IPS-20b (cell line): ENCODE results near the gene NR1I3.

Source experiments
- H3K27ac ChIP-seq: one replicate; pipeline ENCODE4 v1.5.1; 2013; ENCODE audit warnings: low read length
- H3K27me3 ChIP-seq: 2 replicates; pipeline ENCODE4 v1.6.1; 2013; ENCODE audit warnings: mild to moderate bottlenecking, low read length, inconsistent platforms; ENCODE audit not compliant: insufficient read depth
- H3K36me3 ChIP-seq: 2 replicates; pipeline ENCODE4 v1.6.1; 2013; ENCODE audit warnings: low read depth, mild to moderate bottlenecking, inconsistent platforms, low read length, moderate library complexity; ENCODE audit not compliant: insufficient read depth
- H3K4me1 ChIP-seq: 2 replicates; pipeline ENCODE4 v1.6.1; 2013; ENCODE audit warnings: mild to moderate bottlenecking, control low read depth, inconsistent platforms, low read length, moderate library complexity; ENCODE audit not compliant: insufficient read depth
- H3K4me3 ChIP-seq: 2 replicates; pipeline ENCODE4 v1.5.1; 2013; ENCODE audit warnings: mild to moderate bottlenecking, low read length, inconsistent platforms
- H3K9ac ChIP-seq: 2 replicates; pipeline ENCODE4 v1.6.1; 2013; ENCODE audit warnings: low read depth, mild to moderate bottlenecking, inconsistent platforms, low read length, moderate library complexity
- H3K9me3 ChIP-seq: 2 replicates; pipeline ENCODE4 v1.6.1; 2013; ENCODE audit warnings: mild to moderate bottlenecking, low read depth, low read length, inconsistent platforms; ENCODE audit not compliant: insufficient read depth

NR1I3 gene

DNA sequence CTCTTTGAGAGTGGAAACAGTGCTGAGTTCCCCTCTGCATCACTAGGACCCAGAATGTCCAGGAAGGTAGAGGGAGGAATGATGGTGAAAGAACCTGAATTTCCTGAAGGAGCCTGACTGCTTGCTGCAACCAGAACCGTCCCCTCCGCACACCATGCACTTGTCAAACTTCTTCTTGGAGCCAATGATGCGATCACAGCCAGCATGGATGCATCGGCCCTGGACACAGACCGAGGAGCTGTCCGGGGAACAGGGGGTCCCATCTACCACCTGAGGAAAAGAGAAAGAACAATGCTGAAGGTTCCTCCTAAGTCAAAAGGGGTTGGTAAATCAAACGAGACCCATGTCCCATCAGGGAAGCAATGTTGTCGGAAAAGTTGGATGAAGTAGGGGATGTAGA is 46.0 kb downstream of the NR1I3 start:
- no peak overlapping the region for H3K9ac ChIP-seq
- no peak overlapping the region for H3K27ac ChIP-seq
- no peaks in the 10 kb centered on the region for H3K27me3 ChIP-seq
- no peak overlapping the region for H3K4me3 ChIP-seq
- peaks cover 6% of the 10 kb centered on the region for H3K4me1 ChIP-seq
- no peaks in the 10 kb centered on the region; the same call in 1 of the 2 replicates for H3K36me3 ChIP-seq
- H3K9me3 ChIP-seq = no peaks in the 10 kb centered on the region

DNA sequence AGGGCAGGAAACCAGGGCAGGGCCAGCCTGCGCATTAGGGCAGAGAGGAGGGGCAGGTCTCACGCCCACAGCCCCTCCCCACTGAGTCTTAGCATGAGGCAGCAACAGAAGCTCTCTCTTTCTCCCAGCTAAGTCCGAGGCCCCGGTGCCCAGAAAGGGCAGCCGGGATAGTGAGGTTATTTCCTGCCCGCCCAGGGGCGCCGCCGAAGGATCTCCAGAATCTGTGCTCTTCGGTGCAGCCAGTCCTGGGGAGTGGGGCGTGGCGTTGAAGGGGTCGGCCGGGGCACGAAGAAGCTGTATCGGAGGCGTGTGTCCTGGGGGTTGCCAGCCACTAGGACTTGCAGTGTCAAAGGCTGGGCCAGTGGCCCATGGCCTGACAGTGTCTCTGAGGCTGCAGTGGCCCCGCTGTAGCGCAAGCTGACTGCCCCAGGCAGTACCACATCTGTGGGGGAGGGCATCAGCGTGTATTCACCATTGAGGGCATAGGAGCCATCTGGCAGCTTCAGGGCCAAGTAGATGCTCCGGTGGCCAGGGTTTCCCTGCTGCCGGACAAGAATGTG is 47.0 kb downstream of the NR1I3 start:
- Histone ChIP-seq H3K36me3 (no peaks in the 10 kb centered on the region; the same call in 1 of the 2 replicates), H3K4me1 (no peaks in the 10 kb centered on the region), H3K9ac (no peak overlapping the region), H3K9me3 (no peaks in the 10 kb centered on the region), H3K27me3 (no peaks in the 10 kb centered on the region), H3K4me3 (no peak overlapping the region), H3K27ac (no peak overlapping the region)

DNA sequence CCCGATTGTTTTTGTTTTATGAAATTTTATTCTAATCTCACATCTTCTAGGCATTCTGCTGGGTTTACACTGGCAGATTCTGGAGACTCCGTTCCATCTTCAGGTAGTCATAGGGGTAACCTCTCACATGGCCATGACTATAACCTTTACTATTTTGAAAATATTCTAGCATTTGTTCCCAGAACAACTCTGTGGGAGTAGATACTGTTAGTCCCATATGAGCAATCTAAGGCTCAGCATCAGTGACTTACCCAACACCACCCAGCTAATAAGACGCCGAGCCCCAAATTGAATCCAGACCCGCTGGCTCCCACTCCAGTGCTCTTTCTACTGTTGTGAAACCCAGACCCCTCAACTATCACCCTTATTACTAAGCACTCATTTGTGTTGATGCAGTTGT is 49.0 kb downstream of the NR1I3 start:
- H3K9me3 ChIP-seq = no peaks in the 10 kb centered on the region
- no peaks in the 10 kb centered on the region for H3K4me1 ChIP-seq
- H3K27me3 ChIP-seq = no peaks in the 10 kb centered on the region
- no peak overlapping the region for H3K27ac ChIP-seq
- H3K36me3 ChIP-seq = no peaks in the 10 kb centered on the region; the same call in 1 of the 2 replicates
- no peak overlapping the region for H3K4me3 ChIP-seq
- H3K9ac ChIP-seq = no peak overlapping the region

DNA sequence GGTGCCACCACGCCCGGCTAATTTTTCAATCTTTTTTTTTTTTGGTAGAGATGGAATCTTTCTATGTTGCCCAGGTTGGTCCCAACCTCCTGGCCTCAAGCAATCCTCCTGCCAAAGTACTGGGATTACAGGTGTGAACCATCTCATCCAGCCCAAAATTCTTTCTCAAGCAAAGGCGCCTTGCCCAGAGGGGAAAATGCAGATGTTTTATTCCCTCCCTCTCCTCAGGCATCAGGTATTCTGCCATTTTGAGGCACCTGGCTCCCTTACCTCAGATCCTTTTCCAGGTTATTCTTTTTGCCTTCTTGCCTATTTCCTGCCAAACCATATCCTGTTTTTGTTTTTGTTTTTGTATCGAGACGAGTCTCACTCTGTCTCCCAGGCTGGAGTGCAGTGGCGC is 49.6 kb downstream of the NR1I3 start:
- Histone ChIP-seq H3K27me3 (no peaks in the 10 kb centered on the region), H3K4me1 (no peaks in the 10 kb centered on the region), H3K9me3 (no peaks in the 10 kb centered on the region), H3K9ac (no peak overlapping the region), H3K27ac (no peak overlapping the region), H3K36me3 (no peaks in the 10 kb centered on the region; the same call in 1 of the 2 replicates), H3K4me3 (no peak overlapping the region)

GRCh38 chr1:161187311-161187710 is 50.7 kb downstream of the NR1I3 start:
- no peak overlapping the region for H3K4me3 ChIP-seq
- no peak overlapping the region for H3K27ac ChIP-seq
- no peaks in the 10 kb centered on the region for H3K4me1 ChIP-seq
- H3K27me3 ChIP-seq = no peaks in the 10 kb centered on the region
- H3K36me3 ChIP-seq = no peaks in the 10 kb centered on the region; the same call in 1 of the 2 replicates
- H3K9ac ChIP-seq = no peak overlapping the region
- no peaks in the 10 kb centered on the region for H3K9me3 ChIP-seq

GRCh38 chr1:161185732-161186311 is 52.2 kb downstream of the NR1I3 start:
- Histone ChIP-seq H3K36me3 (no peaks in the 10 kb centered on the region), H3K4me3 (no peak overlapping the region)

GRCh38 chr1:161185282-161185682 is 52.7 kb downstream of the NR1I3 start:
- no peak overlapping the region for H3K27ac ChIP-seq
- H3K4me1 ChIP-seq = no peaks in the 10 kb centered on the region
- no peaks in the 10 kb centered on the region for H3K36me3 ChIP-seq
- no peak overlapping the region for H3K4me3 ChIP-seq
- no peaks in the 10 kb centered on the region for H3K9me3 ChIP-seq
- no peaks in the 10 kb centered on the region for H3K27me3 ChIP-seq
- H3K9ac ChIP-seq = no peak overlapping the region

More at GRCh38 chr1:161185732-161186311, 52.2 kb downstream of the NR1I3 start:
- Histone ChIP-seq H3K9ac (no peak overlapping the region), H3K4me1 (no peaks in the 10 kb centered on the region), H3K27ac (no peak overlapping the region), H3K27me3 (no peaks in the 10 kb centered on the region), H3K9me3 (no peaks in the 10 kb centered on the region)

DNA sequence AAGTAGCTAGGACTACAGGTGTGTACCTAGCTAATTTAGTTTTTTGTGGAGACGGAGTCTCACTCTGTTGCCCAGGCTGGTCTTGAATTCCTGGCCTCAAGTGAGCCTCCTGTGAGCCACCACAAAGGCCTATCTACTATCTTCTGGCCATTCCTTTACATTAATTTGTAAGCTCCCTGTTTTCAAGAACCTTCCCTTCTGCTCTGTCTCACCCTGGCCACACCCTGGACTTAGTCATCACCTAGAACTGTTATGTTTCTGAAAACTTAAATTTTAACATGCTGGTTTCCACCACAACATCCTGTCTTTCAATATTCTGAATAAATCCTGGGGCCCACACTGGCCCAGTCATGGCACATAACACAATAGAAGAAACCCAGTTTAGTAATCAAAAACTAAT is 55.8 kb downstream of the NR1I3 start:
- H3K4me1 ChIP-seq = peaks cover 6% of the 10 kb centered on the region; the same call in 1 of the 2 replicates

DNA sequence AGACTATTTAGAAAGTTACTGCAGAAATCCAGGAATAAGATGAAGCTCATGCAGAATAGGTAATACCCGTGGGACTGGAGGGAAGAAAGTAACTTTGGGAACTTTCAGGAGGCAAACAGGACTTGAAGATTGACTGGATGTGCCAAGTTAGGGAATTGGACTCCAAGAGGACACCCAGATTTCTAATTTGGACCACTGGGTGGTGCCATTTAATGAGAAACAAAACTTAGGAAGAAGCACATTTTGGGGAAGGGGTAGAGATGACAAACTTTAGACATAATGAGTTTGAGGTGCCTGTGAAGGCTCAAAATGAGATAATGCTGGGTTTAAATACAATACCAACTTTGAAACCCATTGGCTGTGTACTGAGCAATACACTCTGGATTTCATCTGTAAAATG is 57.4 kb downstream of the NR1I3 start:
- Histone ChIP-seq H3K4me3 (no peak overlapping the region), H3K9me3 (no peaks in the 10 kb centered on the region), H3K9ac (no peak overlapping the region), H3K27me3 (no peaks in the 10 kb centered on the region), H3K36me3 (peaks cover under 1% of the 10 kb centered on the region; the same call in 1 of the 2 replicates), H3K4me1 (peaks cover 6% of the 10 kb centered on the region; the same call in 1 of the 2 replicates), H3K27ac (no peak overlapping the region)

More for the DNA sequence above, 55.8 kb downstream of the NR1I3 start:
- H3K27me3 ChIP-seq = no peaks in the 10 kb centered on the region
- no peak overlapping the region for H3K27ac ChIP-seq
- no peak overlapping the region for H3K4me3 ChIP-seq
- H3K9ac ChIP-seq = no peak overlapping the region
- H3K9me3 ChIP-seq = no peaks in the 10 kb centered on the region
- H3K36me3 ChIP-seq = no peaks in the 10 kb centered on the region

GRCh38 chr1:161179698-161180097 is 58.3 kb downstream of the NR1I3 start:
- Histone ChIP-seq H3K9ac (no peak overlapping the region), H3K4me1 (peaks cover 6% of the 10 kb centered on the region; the same call in 1 of the 2 replicates), H3K9me3 (no peaks in the 10 kb centered on the region), H3K27ac (no peak overlapping the region), H3K36me3 (peaks cover 10% of the 10 kb centered on the region), H3K27me3 (no peaks in the 10 kb centered on the region), H3K4me3 (no peak overlapping the region)
